ENCODE results near the gene ZBTB43.

- TF ChIP-seq RAD21 (IDR thresholded peaks at IDR 0.05; ENCODE audit: low read length), result no peak
- TF ChIP-seq CTCF (conservative IDR thresholded peaks at IDR 0.05; ENCODE audit: low read depth, low read length), result no peak
- TF ChIP-seq RFX5 (IDR thresholded peaks at IDR 0.05; ENCODE audit: low read depth, low read length), result no peak
- no peak for TF ChIP-seq POLR2A (IDR thresholded peaks at IDR 0.05; ENCODE audit: low read depth, low read length)
- no peak for TF ChIP-seq ELK1 (IDR thresholded peaks at IDR 0.05; ENCODE audit: borderline replicate concordance, low read depth, low read length)
- TF ChIP-seq FOS (IDR thresholded peaks at IDR 0.05; ENCODE audit: low read depth, low read length), result no peak
These were observed 4.2 kb downstream of the ZBTB43 start for GRCh38 chr9:126809068-126809467.

Data from IMR-90 (cell line).